Effector memory CD8-positive, alpha-beta T cell (primary cell): ENCODE results near the gene GAS2.

Experiments
- ATAC-seq: fragments of 150-1000 bp; cut with Tn5 transposase; replicated peaks from 2 replicates; pipeline ENCODE4 v1.10.0; 2021; ENCODE audit warnings: mild to moderate bottlenecking, moderate library complexity
- DNase-seq, 3 experiments: peaks; one replicate each; pipeline ENCODE4 v3.0.0; 2021
- H3K27ac Mint-ChIP-seq, 2 donors: one replicate each; pipeline ENCODE4 v1.8.0; 2022; ENCODE audit warnings: mild to moderate bottlenecking in 2 of 2, mixed read lengths in 2 of 2, moderate library complexity in 2 of 2
- H3K27me3 Mint-ChIP-seq, 2 donors: one replicate each; pipeline ENCODE4 v1.8.0; 2022; ENCODE audit warnings: mixed read lengths in 2 of 2
- H3K36me3 Mint-ChIP-seq: one replicate; pipeline ENCODE4 v1.8.0; 2022; ENCODE audit warnings: mild to moderate bottlenecking, moderate library complexity, mixed read lengths; ENCODE audit not compliant: insufficient read depth
- H3K4me1 Mint-ChIP-seq, 2 donors: one replicate each; pipeline ENCODE4 v1.8.0; 2022; ENCODE audit warnings: low read depth in 2 of 2, mixed read lengths in 2 of 2
- H3K4me3 Mint-ChIP-seq, 2 donors: one replicate each; pipeline ENCODE4 v1.8.0; 2022; ENCODE audit warnings: mild to moderate bottlenecking in 2 of 2, mixed read lengths in 2 of 2, moderate library complexity in 2 of 2
- H3K9me3 Mint-ChIP-seq, 2 donors: one replicate each; pipeline ENCODE4 v1.8.0; 2022; ENCODE audit warnings: mixed read lengths in 2 of 2

GAS2 gene

DNA sequence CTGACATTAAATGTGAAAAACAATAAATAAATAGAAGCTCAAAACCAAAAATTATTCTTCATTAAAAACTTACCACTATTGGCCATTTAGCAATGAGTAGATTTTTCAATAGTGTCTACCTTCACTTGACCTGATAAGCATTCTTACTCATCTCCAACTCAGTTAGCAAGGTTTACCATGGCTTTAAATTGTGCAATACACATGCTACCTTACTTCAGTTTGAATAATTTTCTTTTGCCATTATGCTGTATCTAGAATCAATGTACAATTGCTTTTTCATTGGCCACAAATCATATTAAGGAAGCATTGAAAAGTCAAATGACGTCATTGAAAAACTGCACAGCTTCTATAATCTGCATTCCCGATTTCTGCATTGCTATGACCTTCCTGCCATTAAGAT lies 98.3 kb downstream of the GAS2 start:
- DNase-seq (no peak), ATAC-seq (no peak)
- Mint-ChIP-seq H3K4me3 (no peak overlapping the region), H3K9me3 (no peaks in the 10 kb centered on the region), H3K27ac (no peak overlapping the region), H3K4me1 (no peaks in the 10 kb centered on the region), H3K27me3 (peaks cover 0 to 9% of the 10 kb centered on the region in 2 donors), H3K36me3 (no peaks in the 10 kb centered on the region)

GRCh38 chr11:22768281-22768680 lies 101.9 kb downstream of the GAS2 start:
- DNase-seq (no peak), ATAC-seq (no peak)
- Mint-ChIP-seq H3K27me3 (peaks cover 2 to 12% of the 10 kb centered on the region in 2 donors), H3K9me3 (no peaks in the 10 kb centered on the region), H3K36me3 (no peaks in the 10 kb centered on the region), H3K4me3 (no peak overlapping the region), H3K4me1 (no peaks in the 10 kb centered on the region), H3K27ac (no peak overlapping the region)

GRCh38 chr11:22769081-22769480 lies 102.7 kb downstream of the GAS2 start:
- H3K27ac Mint-ChIP-seq: no peak overlapping the region
- ATAC-seq: no peak
- H3K9me3 Mint-ChIP-seq: no peaks in the 10 kb centered on the region
- peaks cover 8 to 20% of the 10 kb centered on the region in 2 donors for H3K27me3 Mint-ChIP-seq
- H3K36me3 Mint-ChIP-seq: no peaks in the 10 kb centered on the region
- DNase-seq: no peak
- H3K4me1 Mint-ChIP-seq: no peaks in the 10 kb centered on the region
- H3K4me3 Mint-ChIP-seq: no peak overlapping the region

GRCh38 chr11:22774716-22775115 lies 108.3 kb downstream of the GAS2 start:
- H3K27ac Mint-ChIP-seq: no peak overlapping the region
- no peak for DNase-seq
- H3K27me3 Mint-ChIP-seq: peaks cover 22 to 30% of the 10 kb centered on the region in 2 donors
- no peaks in the 10 kb centered on the region for H3K36me3 Mint-ChIP-seq
- no peaks in the 10 kb centered on the region for H3K9me3 Mint-ChIP-seq
- ATAC-seq: no peak
- H3K4me1 Mint-ChIP-seq: peaks cover 0 to 5% of the 10 kb centered on the region in 2 donors
- H3K4me3 Mint-ChIP-seq: no peak overlapping the region

GRCh38 chr11:22775248-22775647 lies 108.8 kb downstream of the GAS2 start:
- H3K36me3 Mint-ChIP-seq: no peaks in the 10 kb centered on the region
- H3K9me3 Mint-ChIP-seq: no peaks in the 10 kb centered on the region
- H3K4me1 Mint-ChIP-seq: peaks cover 0 to 5% of the 10 kb centered on the region in 2 donors
- peaks cover 22 to 33% of the 10 kb centered on the region in 2 donors for H3K27me3 Mint-ChIP-seq
- no peak overlapping the region for H3K4me3 Mint-ChIP-seq
- no peak for DNase-seq
- ATAC-seq: no peak
- no peak overlapping the region for H3K27ac Mint-ChIP-seq

DNA sequence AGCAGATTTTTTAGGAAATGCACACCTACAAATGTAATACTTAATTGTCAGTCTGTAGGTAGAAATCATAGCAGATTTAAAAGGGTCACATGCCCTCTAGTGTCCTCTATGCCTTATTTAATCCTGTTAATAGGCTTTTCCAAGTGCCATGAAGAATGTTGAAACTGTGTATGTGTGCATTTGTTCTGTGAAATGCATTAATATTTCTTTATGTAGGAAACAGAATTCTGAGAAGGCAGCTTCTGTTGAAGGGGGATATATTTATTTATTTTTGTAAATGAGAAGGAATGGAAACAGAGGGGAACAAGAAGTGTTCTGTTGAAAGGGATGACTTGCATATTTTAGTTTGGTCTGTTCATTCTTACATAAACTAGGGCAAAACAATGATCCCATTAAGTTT lies 112.2 kb downstream of the GAS2 start:
- Mint-ChIP-seq H3K36me3 (peaks cover 3% of the 10 kb centered on the region), H3K4me1 (peaks cover 3 to 14% of the 10 kb centered on the region in 2 donors), H3K4me3 (no peak overlapping the region), H3K9me3 (no peaks in the 10 kb centered on the region), H3K27ac (no peak overlapping the region), H3K27me3 (peaks cover 21 to 27% of the 10 kb centered on the region in 2 donors)
- no peak for DNase-seq
- ATAC-seq: no peak

DNA sequence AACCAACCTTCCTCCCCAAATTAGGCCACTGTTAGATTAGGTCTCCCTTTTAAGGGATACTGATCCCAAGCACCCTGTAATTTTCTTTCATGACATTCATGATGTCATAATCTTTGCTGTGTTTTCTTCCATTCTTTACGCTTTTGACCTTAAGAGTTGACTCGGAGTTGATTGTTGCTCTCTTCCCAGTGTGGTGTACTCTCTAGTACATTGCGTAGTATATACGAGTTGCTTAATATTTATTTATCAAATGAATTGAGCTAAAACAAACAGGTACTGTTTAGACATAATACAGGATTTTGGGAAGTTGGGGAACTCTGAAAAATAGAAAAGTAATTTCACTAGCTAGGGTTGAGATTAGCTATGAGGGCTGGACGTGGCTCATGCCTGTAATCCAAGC lies 113.4 kb downstream of the GAS2 start:
- ATAC-seq: no peak
- no peaks in the 10 kb centered on the region for H3K9me3 Mint-ChIP-seq
- H3K4me3 Mint-ChIP-seq: no peak overlapping the region
- peaks cover 3 to 11% of the 10 kb centered on the region in 2 donors for H3K4me1 Mint-ChIP-seq
- DNase-seq: no peak
- peaks cover 3% of the 10 kb centered on the region for H3K36me3 Mint-ChIP-seq
- H3K27ac Mint-ChIP-seq: no peak overlapping the region
- peaks cover 20 to 28% of the 10 kb centered on the region in 2 donors for H3K27me3 Mint-ChIP-seq

DNA sequence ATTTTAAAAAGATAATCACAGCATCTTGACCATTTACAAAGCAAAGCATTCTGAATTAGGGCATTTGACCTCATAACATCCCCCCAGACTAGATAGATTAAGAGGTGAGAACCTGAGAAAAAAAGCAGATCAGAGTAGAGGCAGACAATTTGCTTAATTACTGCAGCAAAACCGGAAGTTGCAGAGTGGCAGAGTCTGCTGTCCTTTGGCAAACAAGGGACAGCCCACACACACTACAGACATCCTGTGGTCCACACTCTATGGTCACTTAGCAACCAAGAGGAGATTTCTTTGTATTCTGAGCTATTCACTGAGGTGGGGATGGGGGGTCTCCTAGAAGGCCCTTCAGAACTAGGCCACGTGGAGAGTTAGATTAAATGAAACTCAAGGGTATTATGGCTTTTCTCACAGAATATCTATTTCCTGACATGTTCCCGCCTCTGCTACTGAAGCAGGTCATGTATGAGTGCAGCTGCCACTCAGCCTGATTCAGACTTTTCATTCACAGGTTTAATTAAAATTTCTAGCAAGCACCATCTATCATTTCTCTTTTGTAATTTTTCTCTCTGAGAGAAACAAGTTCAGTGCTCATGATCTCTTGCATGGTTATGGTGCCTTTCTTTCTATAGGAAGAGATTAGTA lies 114.7 kb downstream of the GAS2 start:
- peak; percentile 42 for ATAC-seq

DNA sequence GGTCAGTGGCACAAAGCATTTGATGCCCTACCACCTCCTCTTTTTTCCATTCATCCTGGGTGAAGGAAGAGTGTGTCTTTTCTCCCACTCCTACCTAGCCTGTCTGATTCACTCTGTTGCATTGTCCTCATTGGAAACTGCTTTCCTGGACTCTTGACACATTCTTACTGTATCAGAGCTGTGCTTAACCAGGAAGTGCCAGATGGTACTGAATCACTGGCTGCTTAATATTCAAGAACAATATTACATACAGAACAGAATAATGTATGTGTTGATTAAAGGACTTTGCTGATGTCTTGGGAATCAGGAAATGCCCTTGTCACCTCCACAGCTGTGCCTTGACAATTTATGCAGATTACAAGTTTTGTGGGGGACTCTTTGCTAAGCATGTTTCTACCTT lies 118.8 kb downstream of the GAS2 start:
- peaks cover 0 to 19% of the 10 kb centered on the region in 2 donors for H3K27me3 Mint-ChIP-seq
- DNase-seq: no peak
- no peak for ATAC-seq
- peaks cover 3 to 9% of the 10 kb centered on the region in 2 donors for H3K4me1 Mint-ChIP-seq
- no peak overlapping the region for H3K27ac Mint-ChIP-seq
- no peaks in the 10 kb centered on the region for H3K9me3 Mint-ChIP-seq
- peaks cover 3% of the 10 kb centered on the region for H3K36me3 Mint-ChIP-seq
- H3K4me3 Mint-ChIP-seq: no peak overlapping the region

More for the DNA sequence above, 114.7 kb downstream of the GAS2 start:
- no peak overlapping the region for H3K4me3 Mint-ChIP-seq
- peaks cover 18 to 31% of the 10 kb centered on the region in 2 donors for H3K27me3 Mint-ChIP-seq
- no peaks in the 10 kb centered on the region for H3K9me3 Mint-ChIP-seq
- peak overlapping the region; percentile 15 to 70 for H3K27ac Mint-ChIP-seq
- peaks cover 3 to 9% of the 10 kb centered on the region in 2 donors for H3K4me1 Mint-ChIP-seq
- DNase-seq: no peak
- H3K36me3 Mint-ChIP-seq: peaks cover 3% of the 10 kb centered on the region

GRCh38 chr11:22786475-22786874 lies 120.1 kb downstream of the GAS2 start:
- H3K9me3 Mint-ChIP-seq: no peaks in the 10 kb centered on the region
- no peak for ATAC-seq
- peaks cover 3% of the 10 kb centered on the region for H3K36me3 Mint-ChIP-seq
- no peak overlapping the region for H3K4me3 Mint-ChIP-seq
- H3K4me1 Mint-ChIP-seq: peaks cover 0 to under 1% of the 10 kb centered on the region in 2 donors
- H3K27ac Mint-ChIP-seq: no peak overlapping the region
- no peak for DNase-seq
- peaks cover 0 to 19% of the 10 kb centered on the region in 2 donors for H3K27me3 Mint-ChIP-seq

GRCh38 chr11:22787055-22787454 lies 120.6 kb downstream of the GAS2 start:
- no peak for DNase-seq
- peaks cover 3% of the 10 kb centered on the region for H3K36me3 Mint-ChIP-seq
- H3K27ac Mint-ChIP-seq: no peak overlapping the region
- no peak overlapping the region for H3K4me3 Mint-ChIP-seq
- no peak for ATAC-seq
- peaks cover 0 to 19% of the 10 kb centered on the region in 2 donors for H3K27me3 Mint-ChIP-seq
- H3K4me1 Mint-ChIP-seq: no peaks in the 10 kb centered on the region
- no peaks in the 10 kb centered on the region for H3K9me3 Mint-ChIP-seq

GRCh38 chr11:22787551-22788162 lies 121.2 kb downstream of the GAS2 start:
- DNase-seq (peak; percentile 13 to 22 (median 21)), ATAC-seq (peak; percentile 61)
- Mint-ChIP-seq H3K27me3 (peaks cover 0 to 19% of the 10 kb centered on the region in 2 donors), H3K9me3 (no peaks in the 10 kb centered on the region), H3K27ac (no peak overlapping the region), H3K4me3 (no peak overlapping the region), H3K36me3 (no peaks in the 10 kb centered on the region), H3K4me1 (no peaks in the 10 kb centered on the region)

DNA sequence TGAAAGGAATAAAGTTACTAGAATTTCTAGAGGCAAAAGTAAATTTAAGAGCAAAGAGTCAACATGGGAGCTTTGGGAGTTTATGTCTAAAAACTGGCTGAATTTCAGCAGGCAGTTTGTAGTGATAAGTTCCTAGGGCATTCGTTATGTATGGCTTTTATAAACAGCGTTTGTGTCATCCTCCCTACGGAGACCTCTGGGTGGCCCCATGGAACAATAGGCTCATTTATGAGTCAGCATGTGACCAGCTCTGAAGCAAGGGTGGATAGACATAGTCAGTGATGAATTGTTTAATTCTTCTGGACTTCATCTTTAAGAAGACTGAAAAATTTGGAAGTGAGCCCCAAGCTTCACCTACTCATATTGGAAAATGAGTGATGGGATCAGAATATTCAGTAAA lies 126.1 kb downstream of the GAS2 start:
- H3K4me3 Mint-ChIP-seq: no peak overlapping the region
- no peak overlapping the region for H3K27ac Mint-ChIP-seq
- H3K9me3 Mint-ChIP-seq: no peaks in the 10 kb centered on the region
- DNase-seq (no peak), ATAC-seq (no peak)
- H3K4me1 Mint-ChIP-seq: no peaks in the 10 kb centered on the region
- H3K36me3 Mint-ChIP-seq: no peaks in the 10 kb centered on the region
- H3K27me3 Mint-ChIP-seq: no peaks in the 10 kb centered on the region

- H3K27ac Mint-ChIP-seq: no peak overlapping the region
- no peaks in the 10 kb centered on the region for H3K9me3 Mint-ChIP-seq
- DNase-seq (no peak), ATAC-seq (no peak)
- H3K27me3 Mint-ChIP-seq: peaks cover 0 to 18% of the 10 kb centered on the region in 2 donors
- no peaks in the 10 kb centered on the region for H3K4me1 Mint-ChIP-seq
- H3K36me3 Mint-ChIP-seq: no peaks in the 10 kb centered on the region
- no peak overlapping the region for H3K4me3 Mint-ChIP-seq
Observed at GRCh38 chr11:22795914-22796313, 129.5 kb downstream of the GAS2 start.
